Tracheal epithelial cell (primary cell): Measurements from ENCODE around the gene LMOD2. TPM values are rescaled to one million over a fixed set of nuclear protein-coding genes. Genes with fewer than 3 reads are reported as not detected.

ENCODE experiments used
- total RNA-seq: library from RNA; depleted of rRNA; stranded (reverse); fragments of >200 nt; gene quantifications from 2 replicates; pipeline ENCODE4 v1.2.1, GENCODE V29; 2014

Gene LMOD2
- not detected in 2 replicates for total RNA-seq

DNA sequence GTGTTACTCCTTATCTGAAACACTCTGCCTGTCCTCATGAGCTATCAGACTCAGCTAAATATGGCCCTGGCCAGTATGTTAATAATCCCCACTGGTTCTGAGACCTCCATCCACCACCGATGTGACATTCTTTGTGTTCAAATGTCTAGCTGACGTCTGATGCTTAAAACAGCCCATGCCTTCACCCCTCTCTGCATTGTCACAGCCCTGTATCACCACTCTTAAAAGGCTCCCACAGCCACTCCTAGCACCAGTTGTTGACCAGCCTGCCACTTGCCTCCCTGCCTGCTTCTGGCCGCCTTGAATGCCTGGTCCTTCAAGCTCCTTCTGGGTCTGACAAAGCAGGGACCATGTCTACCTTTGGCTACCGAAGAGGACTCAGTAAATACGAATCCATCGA, at the start of gene LMOD2:
LMOD2 (plus strand) TSS at position 253 of the 400 bp plus-strand sequence; CDS start at position 351, 98 bp downstream.

Other genes starting within 250 kb of the LMOD2 start
- gene IQUB, start 121.3 kb upstream of the LMOD2 start, total RNA-seq: 0.24 and 0.43 TPM in 2 replicates
- gene NDUFA5, start 98.0 kb upstream of the LMOD2 start, total RNA-seq: 20.7 and 24.9 TPM in 2 replicates
- gene ASB15, start 54.0 kb upstream of the LMOD2 start, total RNA-seq: not detected in 2 replicates
- gene WASL, start 93.1 kb downstream of the LMOD2 start, total RNA-seq: 16.6 and 22.6 TPM in 2 replicates
- gene HYAL4, start 189.3 kb downstream of the LMOD2 start, total RNA-seq: under 0.01 TPM in 1 of 2 replicates, not detected in the other